HT1080 (cell line): ENCODE results near the gene NRF1. TPM values are rescaled to one million over a fixed set of nuclear protein-coding genes. Genes with fewer than 3 reads are reported as not detected.

Experiments
- DNase-seq: peaks from one replicate; pipeline ENCODE4 v3.0.0-alpha.2; 2015; ENCODE audit warnings: low read depth
- total RNA-seq: library from RNA; depleted of rRNA; stranded (reverse); fragments of >200 nt; shearing (Covaris generic); gene quantifications from 2 replicates; pipeline ENCODE4 v1.2.3, GENCODE V29; 2014

Gene NRF1
- total RNA-seq, 1 experiment from 2014 or later, result 14.6 TPM

DNA sequence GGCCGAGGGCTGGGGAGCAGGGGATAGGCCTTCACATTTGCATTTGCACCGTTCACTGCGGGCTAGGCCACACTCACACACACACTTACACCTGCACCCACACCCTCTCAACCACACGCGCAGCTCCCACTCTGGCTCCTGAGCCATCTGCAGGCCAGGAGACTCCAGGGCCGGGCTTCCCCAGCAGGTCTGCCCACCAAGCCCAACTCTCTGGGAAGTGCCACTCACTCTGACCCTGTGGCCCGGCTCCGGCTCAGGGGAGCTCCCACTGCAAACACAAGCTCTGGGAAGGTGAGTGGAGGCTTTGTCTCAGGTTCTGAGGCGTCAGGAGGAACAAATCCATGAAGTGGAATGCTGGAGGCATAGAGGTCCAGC is 157.9 kb downstream of the NRF1 start:
- no peak for DNase-seq

DNA sequence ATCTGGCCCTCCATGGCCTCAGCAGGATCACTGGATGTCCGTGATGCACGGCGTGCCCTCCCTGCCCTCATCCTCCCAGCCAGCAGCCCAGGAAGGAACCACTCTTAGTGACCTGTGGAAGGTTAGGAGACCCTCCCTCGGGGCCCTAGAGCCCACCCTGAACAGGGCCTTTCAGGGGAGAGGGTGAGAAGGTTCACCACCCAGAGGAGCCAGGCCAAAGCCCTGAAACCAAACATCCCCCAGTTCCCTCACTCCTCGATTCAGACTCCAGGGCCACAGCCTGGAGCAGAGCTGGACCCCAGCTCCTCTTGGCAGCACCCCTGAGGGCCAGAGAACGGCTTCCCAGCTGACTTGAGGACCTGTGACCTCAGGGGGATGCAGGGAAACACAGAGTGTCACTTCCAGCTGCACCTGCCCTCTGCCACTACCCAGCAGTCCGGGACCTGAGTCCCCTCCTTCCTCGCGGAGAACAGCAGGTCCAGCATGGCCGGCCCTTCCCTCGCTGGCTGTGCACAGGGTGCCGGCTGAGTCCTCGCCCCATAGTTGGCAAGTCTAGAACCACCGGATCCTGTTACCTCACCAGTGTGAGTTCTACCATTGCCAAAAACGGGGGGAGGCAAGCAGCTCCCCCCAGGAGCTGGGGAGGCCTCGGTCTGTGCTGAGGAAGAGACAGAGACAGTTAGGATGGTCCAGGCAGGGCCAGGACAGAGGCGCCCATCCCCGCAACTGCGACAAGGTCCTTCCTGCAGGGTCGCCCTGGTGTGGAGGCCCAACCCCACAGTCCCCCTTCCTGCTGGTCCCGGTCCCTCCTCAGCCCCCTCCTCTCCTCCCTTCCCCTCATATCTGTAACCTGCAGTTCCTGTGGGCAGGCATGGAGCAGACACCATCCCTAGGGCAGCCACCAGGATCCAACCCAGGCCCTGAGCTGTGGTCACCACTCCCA is 158.6 kb downstream of the NRF1 start:
- no peak for DNase-seq

DNA sequence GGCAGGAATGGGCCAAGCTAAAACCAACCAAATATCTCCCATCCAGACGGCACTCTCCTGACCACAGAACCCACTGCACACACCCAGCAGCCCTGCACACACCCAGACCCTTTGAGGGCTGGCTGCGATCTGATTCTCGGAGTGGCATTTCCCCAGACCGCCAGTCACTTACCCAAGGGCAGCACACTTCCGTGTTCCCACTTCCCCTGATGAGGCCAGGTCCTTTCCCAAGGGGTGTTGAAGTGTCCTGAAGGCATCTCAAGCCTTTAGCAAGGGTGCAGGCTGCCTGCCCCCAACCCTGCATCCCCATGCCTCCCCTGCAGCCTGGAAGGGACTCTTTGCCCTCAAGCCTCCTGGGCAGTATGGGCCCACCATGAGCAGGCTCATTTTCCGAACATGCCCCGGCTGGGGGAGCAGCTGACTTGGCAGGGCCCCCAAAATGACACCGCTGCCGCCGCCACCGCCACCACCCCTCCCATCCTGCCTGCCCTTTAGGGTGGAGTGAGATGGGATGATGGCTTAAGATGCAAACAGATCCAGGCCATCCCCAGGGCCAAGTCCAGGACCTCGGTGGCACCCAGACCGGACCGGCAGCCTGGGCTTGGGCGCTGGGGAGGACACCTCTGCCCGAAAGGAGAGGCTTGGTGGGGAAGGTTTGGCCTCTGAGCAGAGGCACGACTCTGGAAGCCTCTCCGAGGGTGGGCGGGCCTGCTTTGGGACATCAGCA is 159.8 kb downstream of the NRF1 start:
- DNase-seq, result no peak

DNA sequence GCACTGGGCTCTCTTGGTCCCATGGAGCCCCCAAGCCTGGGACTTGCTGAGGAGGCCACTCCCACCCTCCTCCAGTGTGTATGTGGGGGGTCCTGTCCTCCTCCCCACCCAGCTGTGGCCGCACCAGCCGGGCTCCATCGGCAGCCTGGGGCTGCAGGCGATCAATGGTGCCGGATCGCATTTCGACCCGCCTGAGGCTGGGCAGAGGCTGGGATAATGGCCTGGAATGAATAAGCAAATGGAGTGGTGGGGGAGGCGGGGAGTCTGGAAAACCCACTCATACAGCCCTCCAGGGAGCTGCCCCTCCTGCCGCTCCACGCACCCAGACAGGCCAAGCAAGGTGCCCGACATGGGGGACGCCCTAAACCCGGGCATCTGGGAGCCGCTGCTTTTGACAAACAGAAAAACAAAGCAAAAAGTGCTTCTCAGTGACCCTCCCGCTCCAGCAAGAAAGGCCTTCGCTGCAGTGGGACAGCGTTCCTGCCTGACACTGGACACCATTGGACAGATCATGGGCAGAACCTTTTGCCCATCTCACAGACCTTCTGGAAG is 160.5 kb downstream of the NRF1 start:
- DNase-seq, result no peak

DNA sequence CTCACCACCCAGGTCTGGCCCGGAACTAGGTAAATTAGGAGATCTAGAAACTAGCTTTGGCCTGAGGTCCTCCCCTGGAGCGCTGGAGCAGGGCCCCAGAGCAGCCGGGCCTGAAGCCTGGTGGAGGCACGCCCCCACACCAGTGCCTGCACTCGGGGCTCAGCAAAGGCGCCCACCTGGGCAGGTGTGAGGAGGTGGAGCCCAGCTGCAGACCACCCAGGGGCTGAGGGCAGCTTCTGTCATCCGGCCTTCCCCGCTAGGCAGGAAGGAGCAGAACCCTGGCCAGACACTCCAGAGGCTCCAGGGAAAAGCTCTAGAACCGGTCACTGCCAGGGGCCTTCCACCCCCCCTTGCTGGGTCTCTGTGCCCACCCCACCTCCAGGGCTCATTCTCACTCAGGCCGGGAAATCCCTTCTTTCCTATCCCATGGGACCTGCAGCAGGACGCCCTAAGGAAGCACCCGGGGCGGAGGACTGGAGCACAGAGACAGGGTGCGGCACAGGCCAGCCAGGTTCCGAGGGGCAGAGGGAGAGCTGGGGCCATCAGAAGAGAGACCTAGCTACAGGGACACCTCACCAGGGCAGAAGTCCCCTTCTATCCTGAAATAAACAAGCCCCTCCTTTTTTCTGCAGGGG is 161.2 kb downstream of the NRF1 start:
- no peak for DNase-seq

DNA sequence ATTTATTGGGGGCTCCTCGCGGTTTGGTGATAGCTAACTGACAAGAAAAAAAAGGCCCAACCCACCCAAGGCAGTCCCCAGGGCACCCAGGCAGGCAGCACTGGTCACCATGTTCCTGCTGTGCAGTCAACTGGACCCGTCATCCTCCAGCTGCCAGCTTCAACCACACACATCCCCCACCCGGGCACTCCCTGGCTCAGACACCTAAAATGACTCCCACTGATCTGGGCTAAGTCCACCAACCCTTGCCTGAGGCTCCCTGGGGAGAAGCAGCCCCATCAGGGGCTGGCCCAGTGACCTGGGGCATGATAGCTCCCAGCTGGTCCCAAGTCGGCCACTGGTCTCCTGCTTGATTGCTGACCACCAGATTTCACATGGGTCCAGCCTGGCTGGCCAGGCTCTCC is 161.8 kb downstream of the NRF1 start:
- no peak for DNase-seq

DNA sequence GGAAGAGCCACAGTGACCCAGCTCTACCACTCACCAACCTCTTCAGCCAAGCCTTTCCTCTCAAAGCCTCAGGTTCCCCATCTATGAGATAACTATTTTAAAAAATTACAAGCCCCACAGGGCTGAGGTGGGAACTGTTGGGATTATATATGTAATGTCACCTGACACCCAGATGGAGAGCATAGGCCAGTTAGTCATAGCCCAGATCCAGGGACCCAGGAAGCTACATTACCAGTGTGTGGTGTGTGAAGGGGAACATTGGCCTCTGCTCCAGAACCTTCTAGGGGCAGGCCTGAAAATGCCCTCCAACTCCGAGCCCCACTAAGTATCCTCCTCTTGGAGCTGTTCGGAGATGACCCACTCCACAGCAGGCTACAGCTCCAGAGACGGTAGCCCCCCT is 162.4 kb downstream of the NRF1 start:
- DNase-seq, result no peak

DNA sequence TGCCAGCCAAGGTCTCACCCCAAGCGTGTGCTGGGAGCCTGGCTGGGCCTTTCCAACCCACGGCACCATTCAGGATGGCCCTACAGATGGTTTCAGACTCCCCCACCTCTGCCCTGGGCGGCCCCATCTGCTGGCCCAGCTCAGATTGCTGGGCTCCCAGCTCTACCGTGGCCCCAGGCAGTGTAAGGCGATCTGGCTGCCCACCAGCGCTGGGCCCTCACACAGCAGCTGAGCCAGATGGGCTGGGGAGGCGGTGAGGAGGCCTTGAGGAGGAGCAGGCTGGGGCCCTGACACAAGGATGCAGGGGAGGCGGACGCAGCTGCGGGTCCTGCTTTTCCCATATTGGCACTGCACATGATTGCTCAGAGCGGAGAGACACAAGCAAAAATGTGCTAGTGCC is 162.8 kb downstream of the NRF1 start:
- DNase-seq, result no peak

DNA sequence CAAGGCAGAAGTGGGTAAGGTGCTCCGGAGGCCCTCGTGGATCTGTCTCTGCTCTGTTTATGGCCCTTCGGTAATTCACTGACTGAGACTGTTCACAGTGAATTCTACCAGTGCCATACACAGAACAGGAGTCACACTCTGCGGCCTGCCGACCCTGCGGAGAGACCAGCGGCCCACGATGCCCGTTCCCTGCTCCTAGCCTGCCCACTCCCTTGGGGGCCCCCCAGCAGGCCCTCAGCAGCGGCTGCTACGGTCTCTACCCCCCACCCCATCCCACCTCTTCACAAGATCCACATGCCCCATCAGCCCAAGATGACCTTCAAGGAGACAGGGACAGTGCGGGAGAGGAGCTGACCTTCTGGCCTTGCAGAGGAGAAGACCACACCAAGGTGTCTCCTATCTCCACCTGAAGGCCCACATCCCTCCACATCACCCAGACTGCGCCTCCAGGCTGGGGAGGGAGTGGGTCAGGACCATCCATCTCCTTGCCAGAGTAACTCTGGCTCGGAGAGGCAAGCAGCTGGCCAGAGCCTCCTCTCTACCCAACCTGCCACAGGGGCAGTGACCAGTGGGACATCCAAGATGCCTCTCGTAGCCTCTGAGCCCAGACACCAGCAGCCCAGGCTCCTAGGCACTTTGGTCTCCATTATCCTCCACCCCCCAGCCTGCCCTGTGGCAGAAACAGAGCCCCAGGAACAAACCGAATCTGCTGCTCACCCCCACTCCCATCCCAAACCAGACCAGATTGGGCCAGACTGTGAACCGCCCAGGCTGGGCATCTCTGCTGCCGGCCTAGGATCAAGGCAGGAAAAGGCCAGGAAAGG is 163.6 kb downstream of the NRF1 start:
- no peak for DNase-seq

DNA sequence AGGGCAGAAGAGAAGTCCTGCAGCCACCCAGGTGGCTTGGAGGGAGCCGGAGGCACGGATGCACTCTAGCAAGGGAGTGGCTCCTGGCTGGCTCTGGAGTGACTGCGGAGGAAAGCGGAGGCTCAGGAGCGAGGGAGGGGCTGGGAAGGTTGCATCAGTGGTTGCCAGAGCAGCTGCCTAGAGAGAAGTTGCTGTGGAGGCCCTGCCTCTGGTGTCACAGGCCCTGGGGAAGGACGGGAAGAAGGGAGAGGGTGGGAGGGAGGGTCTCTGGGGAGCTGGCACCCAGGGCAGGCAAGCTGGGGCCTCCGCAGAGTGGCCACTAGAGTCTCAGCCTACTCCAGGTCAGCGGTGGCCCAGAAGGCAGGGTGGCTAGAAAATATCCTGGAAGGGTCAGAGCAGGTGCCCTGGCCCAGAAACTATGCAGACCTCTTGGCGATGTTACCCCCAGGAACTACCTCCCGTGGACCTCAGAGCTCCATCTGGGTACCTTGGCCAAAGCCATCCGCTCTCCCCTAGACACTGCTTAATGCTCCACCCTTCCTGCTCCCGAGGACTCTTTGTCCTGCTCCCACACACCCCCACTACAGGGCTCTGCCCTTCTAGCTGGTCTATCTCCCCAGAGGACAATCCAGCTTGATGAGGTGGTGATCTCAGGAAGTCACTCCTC is 164.3 kb downstream of the NRF1 start:
- no peak for DNase-seq

DNA sequence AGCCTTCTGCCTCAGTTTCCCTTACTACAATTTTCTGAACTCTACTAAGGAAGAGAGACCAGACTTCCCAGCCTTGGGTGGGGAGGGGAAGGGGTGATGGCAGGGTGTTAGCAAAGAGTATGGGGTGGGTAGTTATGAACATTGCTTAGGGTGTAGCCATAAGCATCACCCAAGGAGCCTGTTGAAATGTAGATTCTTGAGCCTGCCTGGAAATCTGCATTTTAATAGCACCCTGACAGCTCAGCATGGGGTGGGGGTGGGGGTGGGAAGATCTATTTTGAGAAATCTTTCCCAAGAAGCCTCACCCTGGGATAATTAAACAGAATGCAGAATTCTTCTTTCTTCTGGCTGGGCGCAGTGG is 164.8 kb downstream of the NRF1 start:
- DNase-seq, result no peak

DNA sequence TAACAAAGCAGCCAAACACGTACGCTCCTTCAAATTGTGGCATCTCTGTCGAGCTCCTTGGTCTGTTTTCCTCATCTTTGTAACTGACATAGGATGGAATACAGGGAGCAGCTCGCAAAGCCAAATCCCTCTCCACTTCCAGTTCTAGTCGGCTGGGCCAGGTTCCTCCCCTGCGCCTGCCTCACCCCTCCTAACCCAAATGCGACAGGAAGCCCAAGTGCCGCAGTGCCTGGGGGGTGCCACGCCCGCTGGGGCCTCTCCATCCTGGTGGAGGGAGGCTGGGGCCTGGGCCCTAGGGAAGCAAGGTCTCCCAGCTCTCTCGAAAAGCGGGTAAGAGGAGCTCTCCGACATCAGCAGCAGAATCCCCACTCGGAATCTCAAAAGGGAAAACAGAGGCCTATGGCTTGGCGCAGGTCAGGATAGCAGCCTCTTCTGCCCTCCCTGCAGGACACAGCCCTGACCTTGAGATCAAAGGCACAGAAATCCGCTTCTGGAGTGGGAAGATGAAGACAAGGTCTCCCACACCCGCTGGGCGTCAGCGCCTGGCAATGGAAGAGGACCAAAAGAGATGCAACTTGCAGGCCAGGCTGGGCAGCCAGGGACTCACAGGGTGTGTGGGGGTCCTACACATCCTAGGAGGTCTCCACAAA is 165.8 kb downstream of the NRF1 start:
- no peak for DNase-seq

DNA sequence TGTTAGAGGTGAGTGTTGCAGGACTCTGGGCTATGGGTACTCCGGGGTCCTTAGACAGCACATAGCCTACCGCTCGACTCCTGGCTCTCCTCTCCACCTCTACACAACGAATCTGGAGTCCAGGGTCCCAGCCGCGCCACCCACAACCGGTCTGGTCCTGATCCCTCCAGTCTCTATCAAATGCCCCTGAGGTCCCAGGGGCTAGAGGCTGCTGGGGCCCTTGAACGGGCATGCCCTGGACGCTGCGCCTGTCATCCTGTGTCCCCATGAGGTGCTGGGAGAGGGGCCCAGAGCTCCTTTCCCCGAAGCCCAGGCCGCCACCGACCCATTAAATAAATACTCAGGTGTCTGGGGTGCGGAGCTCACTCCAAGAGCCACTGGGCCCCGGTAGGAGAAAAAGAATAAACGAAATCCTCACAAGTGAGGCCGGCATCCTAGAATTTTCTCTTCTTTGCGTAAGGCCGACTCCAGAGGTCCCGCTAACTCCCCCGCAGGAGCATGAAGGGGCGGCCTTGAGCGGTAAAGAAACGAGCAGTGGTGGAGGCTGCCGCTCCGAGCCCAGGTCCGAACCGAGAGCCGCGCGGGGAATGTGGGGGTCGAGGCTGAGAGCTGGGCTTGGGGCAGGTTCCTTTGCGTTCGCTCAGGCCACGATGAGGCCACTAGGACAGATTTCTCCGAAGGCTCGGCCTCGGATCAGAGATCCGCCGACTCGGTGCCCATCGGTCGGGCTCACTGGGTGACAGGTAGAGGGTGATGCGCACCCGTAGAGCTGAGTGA is 166.7 kb downstream of the NRF1 start:
- no peak for DNase-seq

DNA sequence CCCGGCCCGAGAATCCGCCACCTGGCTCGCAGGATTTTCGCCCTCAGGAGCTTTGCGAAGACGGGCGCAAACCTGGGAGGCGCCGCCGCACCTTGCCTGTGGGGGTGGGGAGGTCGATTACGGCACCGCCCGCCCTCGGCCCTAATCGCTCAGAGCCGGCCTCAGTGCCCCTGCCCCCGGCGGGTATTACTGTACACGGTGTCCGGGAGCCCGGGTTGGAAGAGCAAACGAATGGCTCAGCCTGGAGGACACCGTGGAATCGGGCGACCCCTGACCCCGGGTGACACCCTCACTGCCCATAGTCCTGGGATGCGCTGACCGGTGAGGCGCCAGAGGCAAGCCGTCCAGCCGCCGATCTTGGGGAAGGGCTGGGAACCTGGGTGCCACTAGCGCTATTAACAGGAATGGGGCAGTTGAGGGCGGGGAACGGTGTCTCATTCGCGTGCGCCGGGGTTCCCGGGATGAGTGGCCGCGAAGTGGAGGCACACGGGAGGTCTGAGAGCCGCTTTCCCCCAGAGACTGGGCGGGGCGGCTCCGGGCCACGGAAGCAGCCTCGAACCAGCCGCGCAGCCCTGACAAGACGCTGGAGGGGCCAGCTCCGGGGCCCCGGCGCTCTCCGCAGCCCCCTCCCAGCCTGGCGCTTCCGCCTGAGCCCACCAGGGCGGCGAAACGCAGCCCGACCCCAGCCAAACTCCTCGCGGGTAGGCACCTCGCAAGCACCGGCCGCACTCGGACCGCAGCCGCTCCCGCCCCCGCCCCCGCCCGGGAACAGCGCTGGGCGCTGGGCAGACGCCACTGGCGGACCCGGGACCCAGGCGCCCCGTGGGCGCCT is 167.5 kb downstream of the NRF1 start:
- DNase-seq, result no peak

DNA sequence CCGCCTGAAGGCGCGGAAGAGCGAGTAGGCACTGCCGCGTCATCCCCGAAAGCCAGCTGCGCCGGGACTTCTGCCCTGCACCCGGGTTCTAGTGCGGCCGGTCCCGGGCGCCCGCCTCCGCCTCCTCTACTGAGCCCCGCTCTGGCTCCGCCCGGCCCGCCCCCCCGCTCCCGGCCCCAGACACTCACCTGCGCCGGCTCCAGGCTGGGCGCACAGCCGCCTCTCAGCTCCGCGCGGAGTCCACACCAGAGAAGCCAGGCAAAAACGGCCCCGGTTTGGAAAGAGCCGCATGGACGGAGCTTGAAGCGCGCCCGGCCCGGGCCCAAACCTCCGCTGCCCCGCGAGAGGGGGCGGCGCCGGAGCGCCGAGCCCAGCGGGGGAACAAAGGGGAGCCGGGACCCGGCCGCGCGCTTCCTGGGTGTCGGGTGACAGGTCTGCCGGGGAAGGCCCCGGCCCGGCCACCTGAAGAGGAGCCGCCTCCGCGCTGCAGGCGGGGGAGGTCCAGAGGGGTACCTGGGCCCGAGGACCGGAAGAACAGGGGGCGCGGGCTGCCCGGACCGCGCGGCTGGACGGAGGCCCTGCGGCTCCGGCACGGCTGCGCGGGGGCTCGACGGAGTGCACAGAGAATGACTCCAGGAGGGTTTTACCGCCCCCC is 168.2 kb downstream of the NRF1 start:
- no peak for DNase-seq

DNA sequence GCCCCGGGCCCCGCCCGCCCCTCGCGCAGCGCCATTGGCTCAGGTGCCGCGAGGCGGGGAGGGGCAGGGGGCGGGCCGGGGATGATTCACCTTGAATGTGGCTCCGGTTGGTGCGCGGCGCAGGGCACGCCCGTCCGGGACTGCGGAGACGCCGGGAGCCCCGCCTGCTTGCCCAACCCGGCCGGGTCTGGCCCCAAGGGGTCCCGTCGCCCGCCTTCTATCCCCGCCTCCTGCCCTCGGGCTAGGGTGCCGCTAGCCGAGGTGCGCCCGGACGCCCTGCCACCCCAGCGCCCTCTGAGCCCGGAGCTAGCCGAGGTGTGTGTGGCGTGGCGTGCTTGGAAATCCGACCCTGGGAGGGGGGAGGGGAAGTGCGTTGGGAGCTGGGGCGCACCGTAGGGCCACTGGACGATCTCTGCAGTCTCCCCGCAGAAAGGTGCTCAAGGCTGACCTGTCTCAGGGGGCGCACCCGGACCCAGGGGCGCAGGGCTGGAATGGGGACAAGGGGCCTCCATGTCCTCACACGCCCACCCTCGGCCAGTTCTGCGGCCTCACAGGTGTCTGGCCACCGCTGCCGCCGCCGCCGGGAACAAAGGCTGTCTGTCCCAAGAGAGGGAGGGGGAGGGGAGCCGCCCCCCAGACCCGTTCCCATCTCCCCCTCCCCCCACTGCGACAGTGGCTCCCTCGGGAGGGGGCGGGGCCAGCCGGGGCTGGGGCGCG is 168.9 kb downstream of the NRF1 start:
- DNase-seq, result peak; percentile 80
